ENCODE measurements around the gene IL27RA.

GRCh38 chr19:14059652-14060155, 28.1 kb downstream of the IL27RA start:
- TF ChIP-seq POLR2A (IDR thresholded peaks at IDR 0.05) (no peak), EP300 (IDR thresholded peaks at IDR 0.05; ENCODE audit: low read depth) (no peak), POLR2AphosphoS5 (IDR thresholded peaks at IDR 0.05) (no peak)
- TF ChIP-seq, protein P1, sequence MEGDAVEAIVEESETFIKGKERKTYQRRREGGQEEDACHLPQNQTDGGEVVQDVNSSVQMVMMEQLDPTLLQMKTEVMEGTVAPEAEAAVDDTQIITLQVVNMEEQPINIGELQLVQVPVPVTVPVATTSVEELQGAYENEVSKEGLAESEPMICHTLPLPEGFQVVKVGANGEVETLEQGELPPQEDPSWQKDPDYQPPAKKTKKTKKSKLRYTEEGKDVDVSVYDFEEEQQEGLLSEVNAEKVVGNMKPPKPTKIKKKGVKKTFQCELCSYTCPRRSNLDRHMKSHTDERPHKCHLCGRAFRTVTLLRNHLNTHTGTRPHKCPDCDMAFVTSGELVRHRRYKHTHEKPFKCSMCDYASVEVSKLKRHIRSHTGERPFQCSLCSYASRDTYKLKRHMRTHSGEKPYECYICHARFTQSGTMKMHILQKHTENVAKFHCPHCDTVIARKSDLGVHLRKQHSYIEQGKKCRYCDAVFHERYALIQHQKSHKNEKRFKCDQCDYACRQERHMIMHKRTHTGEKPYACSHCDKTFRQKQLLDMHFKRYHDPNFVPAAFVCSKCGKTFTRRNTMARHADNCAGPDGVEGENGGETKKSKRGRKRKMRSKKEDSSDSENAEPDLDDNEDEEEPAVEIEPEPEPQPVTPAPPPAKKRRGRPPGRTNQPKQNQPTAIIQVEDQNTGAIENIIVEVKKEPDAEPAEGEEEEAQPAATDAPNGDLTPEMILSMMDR (IDR thresholded peaks at IDR 0.05), result no peak
